IPS DF 6.9 (cell line): ENCODE measurements around the gene GATAD2A.
A peak's percentile ranks its signal among the peaks of the same experiment; 100 is the strongest.

Source experiments
- DNase-seq: peaks from one replicate; pipeline ENCODE4 v3.0.0-alpha.2; 2013; ENCODE audit warnings: low read depth, low spot score
- H3K27ac ChIP-seq: one replicate; pipeline ENCODE4 v1.5.1; 2013; ENCODE audit warnings: low read length, control low read depth
- H3K27me3 ChIP-seq: 2 replicates; pipeline ENCODE4 v1.6.1; 2013; ENCODE audit warnings: mild to moderate bottlenecking, low read length; ENCODE audit not compliant: control insufficient read depth, insufficient read depth
- H3K36me3 ChIP-seq: 2 replicates; pipeline ENCODE4 v1.6.1; 2013; ENCODE audit warnings: low read length; ENCODE audit not compliant: control insufficient read depth, insufficient read depth
- H3K4me1 ChIP-seq: 2 replicates; pipeline ENCODE4 v1.6.1; 2013; ENCODE audit warnings: low read length; ENCODE audit not compliant: control insufficient read depth, insufficient read depth
- H3K4me3 ChIP-seq: 2 replicates; pipeline ENCODE4 v1.5.1; 2013; ENCODE audit warnings: mild to moderate bottlenecking, low read length
- H3K9me3 ChIP-seq: 2 replicates; pipeline ENCODE4 v1.6.1; 2013; ENCODE audit warnings: low read length, inconsistent platforms; ENCODE audit not compliant: control insufficient read depth, insufficient read depth
- WGBS: extraction: QIAGEN DNeasy Blood & Tissue Kit; methylation state at CpG from one replicate; pipeline ENCODE4 v1.1.7; 2013; ENCODE audit warnings: mixed read lengths, missing lambda C conversion rate; ENCODE audit not compliant: insufficient read length, insufficient coverage; 5-methylcytosine and 5-hydroxymethylcytosine counted together

GATAD2A gene

GRCh38 chr19:19514881-19515641 lies 109.6 kb downstream of the GATAD2A start, which contains the start of gene TSSK6:
TSS of gene TSSK6 (minus strand) at chr19:19515548. CDS start at chr19:19515427, 121 bp downstream.
- Histone ChIP-seq H3K4me1 (no peaks in the 10 kb centered on the region), H3K36me3 (peaks cover 7% of the 10 kb centered on the region; the same call in 1 of the 2 replicates), H3K4me3 (peak within 1 kb of the TSS; percentile 75), H3K9me3 (no peaks in the 10 kb centered on the region), H3K27me3 (no peaks in the 10 kb centered on the region), H3K27ac (no peak within 1 kb of the TSS)
- no peak for DNase-seq
- no CpG with 5 or more reads among the region's 74 CpGs for WGBS

GRCh38 chr19:19515642-19516519 lies 110.4 kb downstream of the GATAD2A start, which contains the start of gene NDUFA13:
TSS of gene NDUFA13 (plus strand) at chr19:19516225. CDS start at chr19:19516239, 14 bp downstream.
- Histone ChIP-seq H3K4me1 (no peaks in the 10 kb centered on the region), H3K36me3 (peaks cover 9% of the 10 kb centered on the region; the same call in 1 of the 2 replicates), H3K27ac (no peak within 1 kb of the TSS), H3K9me3 (no peaks in the 10 kb centered on the region), H3K4me3 (peak within 1 kb of the TSS; percentile 75), H3K27me3 (no peaks in the 10 kb centered on the region)
- DNase-seq = peak; percentile 93
- WGBS = no CpG with 5 or more reads among the region's 61 CpGs

GRCh38 chr19:19517235-19517619 lies 111.8 kb downstream of the GATAD2A start:
- DNase-seq = no peak
- no peaks in the 10 kb centered on the region for H3K4me1 ChIP-seq
- no CpG with 5 or more reads among the region's 10 CpGs for WGBS

GRCh38 chr19:19520989-19521388 lies 115.5 kb downstream of the GATAD2A start:
- no peak overlapping the region for H3K4me3 ChIP-seq
- no CpG with 5 or more reads among the region's 6 CpGs for WGBS
- DNase-seq = no peak
- H3K9me3 ChIP-seq = no peaks in the 10 kb centered on the region; the same call in 1 of the 2 replicates
- H3K36me3 ChIP-seq = peaks cover 8% of the 10 kb centered on the region; the same call in 1 of the 2 replicates
- H3K27me3 ChIP-seq = no peaks in the 10 kb centered on the region
- no peak overlapping the region for H3K27ac ChIP-seq
- 0 out of 2 replicates have a peak, but pooled peaks cover 2% of the 10 kb centered on the region for H3K4me1 ChIP-seq

More at GRCh38 chr19:19517235-19517619, 111.8 kb downstream of the GATAD2A start:
- Histone ChIP-seq H3K9me3 (no peaks in the 10 kb centered on the region; the same call in 1 of the 2 replicates), H3K4me3 (no peak overlapping the region), H3K36me3 (peaks cover 9% of the 10 kb centered on the region; the same call in 1 of the 2 replicates), H3K27ac (no peak overlapping the region), H3K27me3 (no peaks in the 10 kb centered on the region)

GRCh38 chr19:19523177-19523576 lies 117.7 kb downstream of the GATAD2A start:
- Histone ChIP-seq H3K4me3 (no peak overlapping the region), H3K4me1 (0 out of 2 replicates have a peak, but pooled peaks cover 2% of the 10 kb centered on the region), H3K27me3 (no peaks in the 10 kb centered on the region), H3K36me3 (peaks cover 14% of the 10 kb centered on the region), H3K27ac (no peak overlapping the region), H3K9me3 (no peaks in the 10 kb centered on the region; the same call in 1 of the 2 replicates)
- no peak for DNase-seq
- WGBS = no CpG with 5 or more reads among the region's 3 CpGs

- Histone ChIP-seq H3K27ac (no peak overlapping the region), H3K27me3 (no peaks in the 10 kb centered on the region), H3K4me3 (no peak overlapping the region), H3K4me1 (0 out of 2 replicates have a peak, but pooled peaks cover 2% of the 10 kb centered on the region), H3K36me3 (peaks cover 16% of the 10 kb centered on the region), H3K9me3 (no peaks in the 10 kb centered on the region; the same call in 1 of the 2 replicates)
- no peak for DNase-seq
- no CpG with 5 or more reads among the region's 7 CpGs for WGBS
Measured at GRCh38 chr19:19524053-19524452, 118.6 kb downstream of the GATAD2A start.

- Histone ChIP-seq H3K4me1 (0 out of 2 replicates have a peak, but pooled peaks cover 2% of the 10 kb centered on the region), H3K4me3 (no peak overlapping the region), H3K27me3 (no peaks in the 10 kb centered on the region), H3K27ac (no peak overlapping the region), H3K36me3 (peaks cover 11% of the 10 kb centered on the region), H3K9me3 (no peaks in the 10 kb centered on the region; the same call in 1 of the 2 replicates)
- no peak for DNase-seq
- no CpG with 5 or more reads among the region's 23 CpGs for WGBS
Measured at GRCh38 chr19:19525611-19526380, 120.3 kb downstream of the GATAD2A start.

GRCh38 chr19:19526581-19527370 lies 121.3 kb downstream of the GATAD2A start:
- no CpG with 5 or more reads among the region's 28 CpGs for WGBS
- H3K27ac ChIP-seq = no peak overlapping the region

GRCh38 chr19:19527371-19527656 lies 121.8 kb downstream of the GATAD2A start:
- H3K27me3 ChIP-seq = no peaks in the 10 kb centered on the region
- no peak overlapping the region for H3K27ac ChIP-seq
- DNase-seq = no peak
- H3K36me3 ChIP-seq = peaks cover 11% of the 10 kb centered on the region
- 0 out of 2 replicates have a peak, but pooled peaks cover 2% of the 10 kb centered on the region for H3K4me1 ChIP-seq
- no CpG with 5 or more reads among the region's 9 CpGs for WGBS
- H3K9me3 ChIP-seq = no peaks in the 10 kb centered on the region
- no peak overlapping the region for H3K4me3 ChIP-seq

More at GRCh38 chr19:19526581-19527370, 121.3 kb downstream of the GATAD2A start:
- no peak overlapping the region for H3K4me3 ChIP-seq
- DNase-seq = no peak
- H3K27me3 ChIP-seq = no peaks in the 10 kb centered on the region
- H3K4me1 ChIP-seq = 0 out of 2 replicates have a peak, but pooled peaks cover 2% of the 10 kb centered on the region
- H3K9me3 ChIP-seq = no peaks in the 10 kb centered on the region
- H3K36me3 ChIP-seq = peaks cover 11% of the 10 kb centered on the region
